GM12878 (cell line): ENCODE results near the gene ANKRD33.

ENCODE experiments used
- EZH2 ChIP-seq: IDR thresholded peaks from 2 replicates; pipeline ENCODE4 v1.6.1; 2012; ENCODE audit warnings: low read depth, mild to moderate bottlenecking, control low read depth, inconsistent platforms, low read length, borderline replicate concordance; ENCODE audit not compliant: control insufficient read depth
- TAF1 ChIP-seq: IDR thresholded peaks from 2 replicates; pipeline ENCODE4 v1.6.1; 2011; ENCODE audit warnings: mild to moderate bottlenecking, low read depth, low read length, borderline replicate concordance
- TF ChIP-seq, protein P1 (sequence below), 3 experiments: IDR thresholded peaks in 2 of 3; conservative IDR thresholded peaks in 1 of 3; 2 replicates each; pipeline ENCODE4 v1.5.1; 2011; ENCODE audit warnings: low read depth in 3 of 3, low read length in 3 of 3, mild to moderate bottlenecking in 3 of 3, control low read depth in 2 of 3, moderate library complexity in 2 of 3, inconsistent platforms in 1 of 3, mixed read lengths in 1 of 3; ENCODE audit not compliant: control insufficient read depth in 2 of 3, insufficient read depth in 1 of 3; ENCODE audit errors: extremely low read depth in 1 of 3
- TF ChIP-seq, protein P2 (sequence below): IDR thresholded peaks from 2 replicates; pipeline ENCODE4 v1.6.1; 2012; ENCODE audit warnings: low read depth, low read length, improper control_type of control experiment

DNA sequence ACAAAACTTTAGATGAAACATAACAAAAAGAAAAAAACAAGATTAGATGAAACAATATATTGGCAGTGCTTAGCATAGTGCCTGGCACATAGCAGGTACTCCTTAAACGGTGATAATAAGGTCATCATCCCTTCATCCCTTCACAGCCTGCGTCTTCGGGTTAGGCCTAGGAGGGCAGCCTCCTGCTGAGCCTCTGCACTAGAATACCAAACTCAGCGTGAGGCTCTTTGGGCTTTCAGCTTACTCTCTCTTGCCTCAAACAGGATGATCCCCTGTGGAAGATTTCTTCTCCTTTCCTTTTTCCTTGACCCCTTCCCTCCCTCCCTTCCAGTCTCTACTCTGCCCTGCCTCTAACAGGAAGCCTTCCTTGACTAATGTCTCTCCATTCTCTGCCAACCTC is 25.0 kb upstream of the ANKRD33 start:
- TF ChIP-seq, protein P1, sequence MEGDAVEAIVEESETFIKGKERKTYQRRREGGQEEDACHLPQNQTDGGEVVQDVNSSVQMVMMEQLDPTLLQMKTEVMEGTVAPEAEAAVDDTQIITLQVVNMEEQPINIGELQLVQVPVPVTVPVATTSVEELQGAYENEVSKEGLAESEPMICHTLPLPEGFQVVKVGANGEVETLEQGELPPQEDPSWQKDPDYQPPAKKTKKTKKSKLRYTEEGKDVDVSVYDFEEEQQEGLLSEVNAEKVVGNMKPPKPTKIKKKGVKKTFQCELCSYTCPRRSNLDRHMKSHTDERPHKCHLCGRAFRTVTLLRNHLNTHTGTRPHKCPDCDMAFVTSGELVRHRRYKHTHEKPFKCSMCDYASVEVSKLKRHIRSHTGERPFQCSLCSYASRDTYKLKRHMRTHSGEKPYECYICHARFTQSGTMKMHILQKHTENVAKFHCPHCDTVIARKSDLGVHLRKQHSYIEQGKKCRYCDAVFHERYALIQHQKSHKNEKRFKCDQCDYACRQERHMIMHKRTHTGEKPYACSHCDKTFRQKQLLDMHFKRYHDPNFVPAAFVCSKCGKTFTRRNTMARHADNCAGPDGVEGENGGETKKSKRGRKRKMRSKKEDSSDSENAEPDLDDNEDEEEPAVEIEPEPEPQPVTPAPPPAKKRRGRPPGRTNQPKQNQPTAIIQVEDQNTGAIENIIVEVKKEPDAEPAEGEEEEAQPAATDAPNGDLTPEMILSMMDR (IDR thresholded peaks at IDR 0.05 in 2 of 3, conservative IDR thresholded peaks at IDR 0.05 in 1 of 3; ENCODE audit: control insufficient read depth in 2 of 3, extremely low read depth in 1 of 3, insufficient read depth in 1 of 3, low read depth in 3 of 3, low read length in 3 of 3): no peak
- TF ChIP-seq, protein P2, sequence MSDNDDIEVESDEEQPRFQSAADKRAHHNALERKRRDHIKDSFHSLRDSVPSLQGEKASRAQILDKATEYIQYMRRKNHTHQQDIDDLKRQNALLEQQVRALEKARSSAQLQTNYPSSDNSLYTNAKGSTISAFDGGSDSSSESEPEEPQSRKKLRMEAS: no peak
- no peak for TF ChIP-seq TAF1
- TF ChIP-seq EZH2: no peak
